Subcutaneous adipose tissue (tissue), 4 donors: ENCODE results near the gene MNT. TPM values are rescaled to one million over a fixed set of nuclear protein-coding genes. Genes with fewer than 3 reads are reported as not detected.

Source experiments
- total RNA-seq, 4 donors: library from RNA; depleted of rRNA; stranded (reverse); fragments of >200 nt; gene quantifications; one replicate each; pipeline ENCODE4 v1.1.0, GENCODE V29; 2016
- TF ChIP-seq, protein P1 (sequence below): fragments of 450-650 bp; IDR thresholded peaks from one replicate; pipeline ENCODE4 v1.5.1; 2016; ENCODE audit warnings: low read depth, mild to moderate bottlenecking, control low read depth, antibody characterized with exemption, moderate library complexity

MNT gene
- total RNA-seq, 4 donors from 2014 or later, result 7.0 to 10.8 (median 9.8) TPM

DNA sequence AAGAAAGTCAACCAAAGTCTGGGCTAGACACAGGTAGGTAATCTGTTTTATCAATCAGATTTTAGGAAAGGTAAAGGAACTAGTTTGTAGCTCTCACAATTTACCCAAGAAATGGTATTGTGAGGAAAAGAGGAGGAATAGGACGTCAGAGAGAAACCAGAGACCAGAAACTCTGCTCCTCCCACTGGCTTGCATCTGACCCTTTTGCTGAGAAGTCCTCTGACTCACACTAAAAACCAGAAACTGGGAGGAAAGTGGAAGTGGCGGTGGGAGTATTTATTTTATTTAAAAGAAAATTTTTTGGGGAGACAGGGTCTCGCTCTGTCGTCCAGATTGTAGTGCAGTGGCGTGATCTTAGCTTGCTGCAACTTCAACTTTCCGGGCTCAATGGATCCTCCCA is 38.0 kb upstream of the MNT start:
- TF ChIP-seq, protein P1, sequence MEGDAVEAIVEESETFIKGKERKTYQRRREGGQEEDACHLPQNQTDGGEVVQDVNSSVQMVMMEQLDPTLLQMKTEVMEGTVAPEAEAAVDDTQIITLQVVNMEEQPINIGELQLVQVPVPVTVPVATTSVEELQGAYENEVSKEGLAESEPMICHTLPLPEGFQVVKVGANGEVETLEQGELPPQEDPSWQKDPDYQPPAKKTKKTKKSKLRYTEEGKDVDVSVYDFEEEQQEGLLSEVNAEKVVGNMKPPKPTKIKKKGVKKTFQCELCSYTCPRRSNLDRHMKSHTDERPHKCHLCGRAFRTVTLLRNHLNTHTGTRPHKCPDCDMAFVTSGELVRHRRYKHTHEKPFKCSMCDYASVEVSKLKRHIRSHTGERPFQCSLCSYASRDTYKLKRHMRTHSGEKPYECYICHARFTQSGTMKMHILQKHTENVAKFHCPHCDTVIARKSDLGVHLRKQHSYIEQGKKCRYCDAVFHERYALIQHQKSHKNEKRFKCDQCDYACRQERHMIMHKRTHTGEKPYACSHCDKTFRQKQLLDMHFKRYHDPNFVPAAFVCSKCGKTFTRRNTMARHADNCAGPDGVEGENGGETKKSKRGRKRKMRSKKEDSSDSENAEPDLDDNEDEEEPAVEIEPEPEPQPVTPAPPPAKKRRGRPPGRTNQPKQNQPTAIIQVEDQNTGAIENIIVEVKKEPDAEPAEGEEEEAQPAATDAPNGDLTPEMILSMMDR, result no peak

DNA sequence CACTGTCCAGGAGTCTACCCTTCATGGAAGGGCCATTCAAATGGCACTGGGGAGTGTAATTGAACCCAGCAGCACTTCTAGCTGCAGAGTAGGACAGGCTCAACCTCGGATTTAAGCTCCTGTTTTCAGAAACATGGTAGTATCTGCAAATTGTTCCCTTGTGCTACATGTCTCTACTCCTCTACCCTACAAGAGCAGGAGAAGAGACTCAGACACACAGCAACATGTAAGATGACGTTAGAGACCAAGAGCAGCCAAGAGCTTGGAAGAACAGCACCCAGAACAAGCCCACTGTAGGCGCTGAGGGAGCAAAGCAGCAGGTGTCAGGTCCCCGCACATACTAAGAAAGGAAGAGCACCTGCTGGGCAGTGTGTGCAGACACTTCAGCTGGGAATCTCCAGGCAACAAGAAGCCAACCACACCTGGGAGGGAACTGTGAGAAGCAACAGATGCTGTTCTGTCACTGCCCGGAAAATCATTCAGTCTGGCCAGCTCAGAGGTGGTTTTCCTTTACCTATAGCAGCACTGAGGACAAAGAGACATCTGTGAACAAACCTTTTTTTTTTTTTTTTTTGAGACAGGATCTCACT is 35.6 kb upstream of the MNT start:
- TF ChIP-seq, protein P1, result no peak

DNA sequence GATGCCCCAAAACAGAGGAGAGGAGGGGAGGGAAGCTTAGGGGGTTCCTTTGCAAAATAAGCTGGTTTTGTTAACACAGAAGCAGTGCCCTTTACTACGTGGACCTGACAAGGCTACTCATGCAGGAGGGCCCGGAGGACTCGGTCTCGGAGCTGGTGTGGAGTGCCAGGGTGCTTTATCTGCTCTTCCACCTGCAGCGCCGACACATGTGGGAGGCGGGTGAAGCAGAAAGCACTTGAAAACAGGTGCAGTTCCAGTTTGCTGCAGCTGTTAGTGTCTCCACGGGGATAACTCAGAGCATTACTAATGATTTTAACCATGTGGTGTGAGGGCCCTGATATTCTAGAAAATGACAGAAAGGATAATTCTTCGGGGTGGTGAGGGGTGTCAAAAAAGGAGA is 35.0 kb upstream of the MNT start:
- TF ChIP-seq, protein P1, result no peak

DNA sequence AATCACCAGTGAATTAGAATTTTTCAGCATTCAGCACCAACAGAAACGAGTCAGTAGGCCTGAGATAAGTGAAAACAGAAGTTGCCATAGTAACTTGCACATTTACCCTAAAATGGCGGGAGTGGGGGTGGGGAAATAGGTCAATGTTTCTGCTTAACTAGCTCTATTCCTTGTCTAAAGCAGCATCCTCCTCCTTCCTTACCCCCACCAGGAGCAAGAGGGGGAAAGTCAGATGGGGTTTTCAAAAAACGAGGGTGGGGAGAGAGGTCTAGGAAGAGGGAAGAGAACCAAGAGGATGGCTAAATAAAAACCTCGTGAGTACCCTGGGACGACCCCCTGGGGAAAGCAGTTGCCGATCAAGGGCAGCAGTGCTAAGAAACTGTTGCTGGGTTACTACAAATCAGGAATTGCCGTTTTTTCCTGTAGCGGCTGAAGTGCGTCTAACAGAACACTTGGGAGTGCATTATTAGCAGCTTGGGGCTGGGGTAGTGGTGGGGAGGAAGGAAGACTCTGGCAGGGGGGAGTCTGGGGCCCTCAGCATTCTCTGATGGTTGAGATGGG is 34.4 kb upstream of the MNT start:
- TF ChIP-seq, protein P1, result no peak

DNA sequence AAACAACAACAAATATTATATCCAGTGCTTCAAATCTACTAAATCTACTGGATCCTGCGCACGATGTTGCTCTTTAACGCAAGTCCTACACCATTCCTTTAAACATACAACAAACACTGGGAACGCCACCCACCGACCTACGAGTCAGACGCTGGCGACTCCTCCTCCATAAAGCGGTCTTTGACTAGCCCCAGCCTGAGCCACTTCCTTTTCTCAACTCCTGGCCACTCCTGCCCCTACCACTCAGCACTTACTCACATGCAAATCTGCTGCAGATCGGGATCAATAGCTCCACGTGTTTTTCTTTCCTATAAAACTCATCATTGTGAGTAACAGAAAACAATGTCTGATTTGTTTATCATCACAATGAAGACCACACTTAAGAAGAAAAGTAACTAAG is 32.8 kb upstream of the MNT start:
- TF ChIP-seq, protein P1, result no peak

DNA sequence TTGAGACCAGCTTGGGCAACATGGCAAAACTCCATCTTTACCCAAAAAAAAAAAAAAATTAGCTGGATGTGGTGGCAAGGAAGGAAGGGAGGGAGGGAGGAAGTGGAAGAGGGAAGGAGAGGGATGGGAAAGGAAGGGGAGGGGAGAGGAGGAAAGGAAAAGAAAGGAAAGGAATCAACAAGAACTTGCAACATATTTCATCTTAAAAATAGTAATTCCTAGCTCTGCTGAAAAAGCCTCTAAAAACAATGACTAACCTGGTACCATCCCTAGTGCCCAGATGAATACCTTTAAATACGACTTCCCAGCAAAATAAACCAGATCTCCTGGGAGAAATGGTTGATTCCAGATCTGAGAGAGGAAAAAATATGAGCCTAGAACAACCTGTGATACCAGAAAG is 27.1 kb upstream of the MNT start:
- TF ChIP-seq, protein P1, result no peak

DNA sequence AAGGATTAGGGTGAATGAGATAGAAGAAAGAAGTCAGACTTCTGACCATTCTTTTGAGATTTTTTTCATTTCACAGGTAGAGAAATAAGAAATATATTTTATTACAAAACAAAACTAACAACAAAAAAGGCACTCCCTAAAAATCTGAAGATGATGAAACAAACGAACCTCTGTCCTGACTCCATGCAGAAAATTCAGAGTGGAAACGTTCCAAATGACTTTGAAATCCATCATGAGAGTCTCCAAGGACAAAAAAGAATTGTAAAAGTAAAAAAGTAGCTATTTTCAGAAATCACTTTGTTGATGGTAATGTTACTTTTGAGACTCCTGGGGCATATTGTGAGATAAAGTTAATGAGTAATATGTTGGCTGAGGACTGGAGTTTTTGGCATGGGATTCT is 26.4 kb upstream of the MNT start:
- TF ChIP-seq, protein P1, result no peak
